HUES6 (cell line): ENCODE results near the gene SLC26A6.

Experiments
- H3K27ac ChIP-seq: 2 replicates; pipeline ENCODE4 v1.7.0; 2013; ENCODE audit warnings: low read depth, mild to moderate bottlenecking, low read length, inconsistent platforms
- H3K27me3 ChIP-seq: 2 replicates; pipeline ENCODE4 v1.6.1; 2013; ENCODE audit warnings: low read length; ENCODE audit not compliant: control insufficient read depth, insufficient read depth
- H3K36me3 ChIP-seq: 2 replicates; pipeline ENCODE4 v1.6.1; 2013; ENCODE audit warnings: low read length; ENCODE audit not compliant: control insufficient read depth, insufficient read depth
- H3K4me1 ChIP-seq: 2 replicates; pipeline ENCODE4 v1.6.1; 2013; ENCODE audit warnings: low read length; ENCODE audit not compliant: control insufficient read depth, insufficient read depth
- H3K4me3 ChIP-seq: 2 replicates; pipeline ENCODE4 v1.5.1; 2013; ENCODE audit warnings: low read depth, low read length
- H3K9ac ChIP-seq: one replicate; pipeline ENCODE4 v1.6.1; 2013; ENCODE audit warnings: mild to moderate bottlenecking, low read length
- H3K9me3 ChIP-seq: 2 replicates; pipeline ENCODE4 v1.6.1; 2013; ENCODE audit warnings: low read depth, low read length; ENCODE audit not compliant: control insufficient read depth, insufficient read depth

Gene SLC26A6

GRCh38 chr3:48587686-48588085 lies 47.6 kb downstream of the SLC26A6 start:
- peaks cover 96% of the 10 kb centered on the region for H3K36me3 ChIP-seq
- H3K27me3 ChIP-seq = no peaks in the 10 kb centered on the region
- no peak overlapping the region for H3K27ac ChIP-seq
- no peaks in the 10 kb centered on the region for H3K9me3 ChIP-seq
- H3K4me3 ChIP-seq = no peak overlapping the region
- no peaks in the 10 kb centered on the region for H3K4me1 ChIP-seq
- H3K9ac ChIP-seq = no peak overlapping the region

GRCh38 chr3:48585411-48585810 lies 49.9 kb downstream of the SLC26A6 start:
- peaks cover 96% of the 10 kb centered on the region for H3K36me3 ChIP-seq
- no peaks in the 10 kb centered on the region for H3K27me3 ChIP-seq
- no peak overlapping the region for H3K27ac ChIP-seq
- H3K4me1 ChIP-seq = no peaks in the 10 kb centered on the region
- H3K9ac ChIP-seq = no peak overlapping the region
- H3K4me3 ChIP-seq = no peak overlapping the region
- no peaks in the 10 kb centered on the region for H3K9me3 ChIP-seq

GRCh38 chr3:48584836-48585235 lies 50.4 kb downstream of the SLC26A6 start:
- Histone ChIP-seq H3K9ac (no peak overlapping the region), H3K4me1 (no peaks in the 10 kb centered on the region), H3K9me3 (no peaks in the 10 kb centered on the region), H3K36me3 (peaks cover 95% of the 10 kb centered on the region), H3K27me3 (no peaks in the 10 kb centered on the region), H3K27ac (no peak overlapping the region), H3K4me3 (no peak overlapping the region)

GRCh38 chr3:48581621-48582481 lies 53.4 kb downstream of the SLC26A6 start:
- H3K27ac ChIP-seq = no peak overlapping the region
- H3K36me3 ChIP-seq = peaks cover 97% of the 10 kb centered on the region

GRCh38 chr3:48576647-48577046 lies 58.6 kb downstream of the SLC26A6 start:
- H3K9ac ChIP-seq = no peak overlapping the region
- H3K4me3 ChIP-seq = no peak overlapping the region
- H3K9me3 ChIP-seq = no peaks in the 10 kb centered on the region
- no peaks in the 10 kb centered on the region for H3K27me3 ChIP-seq
- no peaks in the 10 kb centered on the region for H3K4me1 ChIP-seq
- peaks cover 93% of the 10 kb centered on the region for H3K36me3 ChIP-seq
- H3K27ac ChIP-seq = no peak overlapping the region

More at GRCh38 chr3:48581621-48582481, 53.4 kb downstream of the SLC26A6 start:
- no peaks in the 10 kb centered on the region for H3K4me1 ChIP-seq
- H3K4me3 ChIP-seq = no peak overlapping the region
- no peak overlapping the region for H3K9ac ChIP-seq
- no peaks in the 10 kb centered on the region for H3K9me3 ChIP-seq
- no peaks in the 10 kb centered on the region for H3K27me3 ChIP-seq
